Ammon's horn (tissue), 1 donor: ENCODE data around the gene GID4.

Experiments used
- DNase-seq: peaks from one replicate; pipeline ENCODE4 v3.0.0-alpha.2; 2016; ENCODE audit warnings: low spot score

The GID4 gene

GRCh38 chr17:18101828-18102227 is 62.6 kb downstream of the GID4 start:
- DNase-seq = no peak

GRCh38 chr17:18102640-18103039 is 63.4 kb downstream of the GID4 start:
- DNase-seq = no peak

- DNase-seq = no peak
Measured at GRCh38 chr17:18105027-18105426, 65.8 kb downstream of the GID4 start.

- DNase-seq = no peak
Measured at GRCh38 chr17:18105595-18105994, 66.4 kb downstream of the GID4 start.

- no peak for DNase-seq
Measured at GRCh38 chr17:18106211-18106610, 67.0 kb downstream of the GID4 start.

GRCh38 chr17:18107061-18107790 is 68.0 kb downstream of the GID4 start:
- DNase-seq = no peak

- DNase-seq = no peak
Measured at GRCh38 chr17:18107971-18108370, 68.8 kb downstream of the GID4 start.

GRCh38 chr17:18108401-18109312 is 69.4 kb downstream of the GID4 start, which contains the start of gene MYO15A:
Gene MYO15A (plus strand): TSS chr17:18108756. CDS start chr17:18118801, 10,045 bp downstream.
- no peak for DNase-seq

GRCh38 chr17:18109935-18110485 is 70.8 kb downstream of the GID4 start:
- DNase-seq = no peak

GRCh38 chr17:18110636-18111145 is 71.5 kb downstream of the GID4 start:
- DNase-seq = no peak

- no peak for DNase-seq
Measured at GRCh38 chr17:18111330-18111971, 72.2 kb downstream of the GID4 start.

- DNase-seq = no peak
Measured at GRCh38 chr17:18115517-18115916, 76.3 kb downstream of the GID4 start.

- DNase-seq = no peak
Measured at GRCh38 chr17:18116078-18116477, 76.9 kb downstream of the GID4 start.

- no peak for DNase-seq
Measured at GRCh38 chr17:18117533-18117932, 78.3 kb downstream of the GID4 start.
